Panc1 (cell line): ENCODE measurements around the gene SCGB1D4. TPM values are rescaled to one million over a fixed set of nuclear protein-coding genes. Genes with fewer than 3 reads are reported as not detected.

ENCODE experiments used
- ATAC-seq: fragments of 200-7000 bp; cut with Tn5 transposase; 2 replicates; pipeline ENCODE4 v1.9.1; 2020; ENCODE audit warnings: mild to moderate bottlenecking, moderate library complexity
- BruUV-seq: library from RNA; stranded (reverse); fragments of 400-500 nt; replicated peaks from 2 replicates; lab custom pipeline; 2021; lab: Mats Ljungman, UMichigan
- CTCF ChIA-PET: fragments of 300-600 bp; sonication (Branson Sonifier 250); formaldehyde crosslinking; loops from one replicate; lab custom pipeline; 2022; ENCODE audit warnings: antibody characterized with exemption; lab: Charles Lee
- POLR2A ChIA-PET: fragments of 300-600 bp; sonication (Branson Sonifier 250); formaldehyde crosslinking; loops from one replicate; lab custom pipeline; 2022; ENCODE audit warnings: antibody characterized with exemption; lab: Charles Lee
- DNase-seq: peaks from one replicate; pipeline ENCODE4 v3.0.0-alpha.2; 2010; ENCODE audit warnings: low read depth, low spot score
- H3K27ac ChIP-seq: 2 replicates; pipeline ENCODE4 v1.5.1; 2011; ENCODE audit warnings: mild to moderate bottlenecking, low read length, inconsistent platforms
- H3K27me3 ChIP-seq: fragments of 200-500 bp; sonication (Bioruptor generic); 2 replicates; pipeline ENCODE4 v1.6.0; 2014; ENCODE audit warnings: low read length, inconsistent platforms; ENCODE audit not compliant: control insufficient read depth, insufficient read depth
- H3K36me3 ChIP-seq: fragments of 200-500 bp; sonication (Bioruptor generic); 2 replicates; pipeline ENCODE4 v1.5.1; 2014; ENCODE audit warnings: inconsistent platforms, mild to moderate bottlenecking, low read length, moderate library complexity; ENCODE audit not compliant: control insufficient read depth, insufficient read depth
- H3K4me1 ChIP-seq: 2 replicates; pipeline ENCODE4 v1.5.1; 2011; ENCODE audit warnings: inconsistent platforms, mild to moderate bottlenecking, low read length, moderate library complexity; ENCODE audit not compliant: control insufficient read depth, insufficient read depth
- H3K4me3 ChIP-seq, 2 experiments: 2 replicates each; pipeline ENCODE4 v1.5.1; 2011 to 2012; ENCODE audit warnings: low read depth in 2 of 2, low read length in 2 of 2, mild to moderate bottlenecking in 2 of 2, inconsistent platforms in 1 of 2, moderate library complexity in 1 of 2
- H3K9me3 ChIP-seq: fragments of 200-500 bp; sonication (Bioruptor generic); 2 replicates; pipeline ENCODE4 v1.5.1; 2014; ENCODE audit warnings: low read depth, mild to moderate bottlenecking, inconsistent platforms, low read length, moderate library complexity; ENCODE audit not compliant: control insufficient read depth, insufficient read depth
- POLR2AphosphoS5 ChIP-seq: IDR thresholded peaks from 2 replicates; pipeline ENCODE4 v1.6.1; 2012; ENCODE audit warnings: mild to moderate bottlenecking, low read depth, low read length, moderate library complexity
- SIN3A ChIP-seq: IDR thresholded peaks from 2 replicates; pipeline ENCODE4 v1.6.1; 2012; ENCODE audit warnings: low read depth, mild to moderate bottlenecking, low read length, moderate library complexity, borderline replicate concordance; ENCODE audit not compliant: insufficient read depth
- TCF7L2 ChIP-seq: IDR thresholded peaks from 2 replicates; pipeline ENCODE4 v1.6.1; 2011; ENCODE audit warnings: mild to moderate bottlenecking, low read depth, low read length, inconsistent platforms
- in situ Hi-C: cut with HindIII; loops from 2 replicates; pipeline ENCODE4 v1.10.0; 2016; ENCODE audit warnings: low sequenced_read_pairs, low pct_unique_long_range_greater_than_20kb
- intact Hi-C: fragments of 100-400 bp; cut with micrococcal nuclease; formaldehyde crosslinking; loops from one replicate; pipeline ENCODE4 v1.10.0; 2022; ENCODE audit not compliant: unreplicated experiment
- total RNA-seq: library from RNA; stranded (reverse); gene quantifications from one replicate; pipeline ENCODE4 v1.2.1, GENCODE V29; 2021; ENCODE audit not compliant: unreplicated experiment
- TF ChIP-seq, protein P1 (sequence below): fragments of 450-650 bp; IDR thresholded peaks from 2 replicates; pipeline ENCODE4 v1.5.1; 2017; ENCODE audit warnings: mild to moderate bottlenecking
- TF ChIP-seq, protein P2 (sequence below), 2 experiments: IDR thresholded peaks; 2 replicates each; pipeline ENCODE4 v1.6.1; 2011 to 2012; ENCODE audit warnings: low read depth in 2 of 2, control low read depth in 1 of 2, low read length in 1 of 2, mild to moderate bottlenecking in 1 of 2, moderate library complexity in 1 of 2; ENCODE audit not compliant: insufficient read depth in 1 of 2

Gene SCGB1D4
- total RNA-seq, 1 experiment from 2014 or later = not detected

DNA sequence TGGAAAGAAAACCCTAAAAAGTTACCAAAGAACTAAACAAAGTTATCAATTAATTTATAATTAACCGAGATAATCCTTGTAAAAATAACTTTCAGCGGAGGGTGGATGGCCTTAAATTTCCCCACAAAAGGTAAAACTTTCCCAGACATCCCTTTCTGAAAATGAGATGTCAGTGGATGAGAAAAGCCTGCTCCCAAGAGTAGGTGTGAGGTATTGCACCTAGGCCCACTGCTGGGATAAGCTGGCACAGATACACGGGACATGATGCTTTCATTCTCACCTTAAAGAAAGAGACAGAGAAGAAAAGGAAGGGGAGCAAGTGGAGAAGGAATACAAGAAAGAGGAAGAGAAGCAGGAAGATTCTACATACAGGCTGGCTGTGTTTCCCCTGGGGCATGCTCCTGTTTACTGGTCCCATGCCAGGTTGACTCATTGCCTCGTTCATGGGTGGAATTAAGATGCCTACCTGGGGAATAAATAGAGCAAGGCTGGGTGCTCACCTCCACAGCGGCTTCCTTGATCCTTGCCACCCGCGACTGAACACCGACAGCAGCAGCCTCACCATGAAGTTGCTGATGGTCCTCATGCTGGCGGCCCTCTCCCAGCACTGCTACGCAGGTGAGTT lies 29.1 kb downstream of the SCGB1D4 start, which contains the start of gene SCGB2A2:
TSS of gene SCGB2A2 (plus strand) at position 505 of the 625 bp plus-strand sequence. CDS start at position 564, 59 bp downstream.
- Histone ChIP-seq H3K4me3 (no peak within 1 kb of the TSS), H3K27ac (no peak within 1 kb of the TSS), H3K9me3 (no peaks in the 10 kb centered on the region), H3K36me3 (no peaks in the 10 kb centered on the region), H3K4me1 (no peaks in the 10 kb centered on the region), H3K27me3 (no peaks in the 10 kb centered on the region)
- DNase-seq (no peak), ATAC-seq (0 out of 2 replicates have a peak, but pooled peaks have one; percentile 68)
- no TSS peak for BruUV-seq
- ChIA-PET CTCF (no interaction called here), POLR2A (no interaction called here)
- intact Hi-C loops (no loop called here), in situ Hi-C loops (no loop called here)
- TF ChIP-seq, protein P1, sequence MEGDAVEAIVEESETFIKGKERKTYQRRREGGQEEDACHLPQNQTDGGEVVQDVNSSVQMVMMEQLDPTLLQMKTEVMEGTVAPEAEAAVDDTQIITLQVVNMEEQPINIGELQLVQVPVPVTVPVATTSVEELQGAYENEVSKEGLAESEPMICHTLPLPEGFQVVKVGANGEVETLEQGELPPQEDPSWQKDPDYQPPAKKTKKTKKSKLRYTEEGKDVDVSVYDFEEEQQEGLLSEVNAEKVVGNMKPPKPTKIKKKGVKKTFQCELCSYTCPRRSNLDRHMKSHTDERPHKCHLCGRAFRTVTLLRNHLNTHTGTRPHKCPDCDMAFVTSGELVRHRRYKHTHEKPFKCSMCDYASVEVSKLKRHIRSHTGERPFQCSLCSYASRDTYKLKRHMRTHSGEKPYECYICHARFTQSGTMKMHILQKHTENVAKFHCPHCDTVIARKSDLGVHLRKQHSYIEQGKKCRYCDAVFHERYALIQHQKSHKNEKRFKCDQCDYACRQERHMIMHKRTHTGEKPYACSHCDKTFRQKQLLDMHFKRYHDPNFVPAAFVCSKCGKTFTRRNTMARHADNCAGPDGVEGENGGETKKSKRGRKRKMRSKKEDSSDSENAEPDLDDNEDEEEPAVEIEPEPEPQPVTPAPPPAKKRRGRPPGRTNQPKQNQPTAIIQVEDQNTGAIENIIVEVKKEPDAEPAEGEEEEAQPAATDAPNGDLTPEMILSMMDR = peak; percentile 60
- no peak for TF ChIP-seq SIN3A
- TF ChIP-seq, protein P2, sequence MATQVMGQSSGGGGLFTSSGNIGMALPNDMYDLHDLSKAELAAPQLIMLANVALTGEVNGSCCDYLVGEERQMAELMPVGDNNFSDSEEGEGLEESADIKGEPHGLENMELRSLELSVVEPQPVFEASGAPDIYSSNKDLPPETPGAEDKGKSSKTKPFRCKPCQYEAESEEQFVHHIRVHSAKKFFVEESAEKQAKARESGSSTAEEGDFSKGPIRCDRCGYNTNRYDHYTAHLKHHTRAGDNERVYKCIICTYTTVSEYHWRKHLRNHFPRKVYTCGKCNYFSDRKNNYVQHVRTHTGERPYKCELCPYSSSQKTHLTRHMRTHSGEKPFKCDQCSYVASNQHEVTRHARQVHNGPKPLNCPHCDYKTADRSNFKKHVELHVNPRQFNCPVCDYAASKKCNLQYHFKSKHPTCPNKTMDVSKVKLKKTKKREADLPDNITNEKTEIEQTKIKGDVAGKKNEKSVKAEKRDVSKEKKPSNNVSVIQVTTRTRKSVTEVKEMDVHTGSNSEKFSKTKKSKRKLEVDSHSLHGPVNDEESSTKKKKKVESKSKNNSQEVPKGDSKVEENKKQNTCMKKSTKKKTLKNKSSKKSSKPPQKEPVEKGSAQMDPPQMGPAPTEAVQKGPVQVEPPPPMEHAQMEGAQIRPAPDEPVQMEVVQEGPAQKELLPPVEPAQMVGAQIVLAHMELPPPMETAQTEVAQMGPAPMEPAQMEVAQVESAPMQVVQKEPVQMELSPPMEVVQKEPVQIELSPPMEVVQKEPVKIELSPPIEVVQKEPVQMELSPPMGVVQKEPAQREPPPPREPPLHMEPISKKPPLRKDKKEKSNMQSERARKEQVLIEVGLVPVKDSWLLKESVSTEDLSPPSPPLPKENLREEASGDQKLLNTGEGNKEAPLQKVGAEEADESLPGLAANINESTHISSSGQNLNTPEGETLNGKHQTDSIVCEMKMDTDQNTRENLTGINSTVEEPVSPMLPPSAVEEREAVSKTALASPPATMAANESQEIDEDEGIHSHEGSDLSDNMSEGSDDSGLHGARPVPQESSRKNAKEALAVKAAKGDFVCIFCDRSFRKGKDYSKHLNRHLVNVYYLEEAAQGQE (IDR thresholded peaks at IDR 0.05; ENCODE audit: insufficient read depth in 1 of 2, low read depth in 2 of 2, low read length in 1 of 2) = no peak

GRCh38 chr11:62267576-62267975 lies 31.3 kb downstream of the SCGB1D4 start:
- H3K36me3 ChIP-seq = no peaks in the 10 kb centered on the region
- no peak overlapping the region for H3K4me3 ChIP-seq
- in situ Hi-C loops (no loop called here), intact Hi-C loops (no loop called here)
- no peaks in the 10 kb centered on the region for H3K4me1 ChIP-seq
- BruUV-seq = no TSS peak
- no peak for DNase-seq
- no peak overlapping the region for H3K27ac ChIP-seq
- CTCF ChIA-PET = no interaction called here
- POLR2A ChIA-PET = no interaction called here
- no peaks in the 10 kb centered on the region for H3K27me3 ChIP-seq
- no peaks in the 10 kb centered on the region for H3K9me3 ChIP-seq
- no peak for ATAC-seq
- no peak for TF ChIP-seq POLR2AphosphoS5
- TF ChIP-seq TCF7L2 = no peak
- no peak for TF ChIP-seq SIN3A
- TF ChIP-seq, protein P1 = no peak
- TF ChIP-seq, protein P2 (IDR thresholded peaks at IDR 0.05; ENCODE audit: insufficient read depth in 1 of 2, low read depth in 2 of 2, low read length in 1 of 2) = no peak
